Fibroblast of lung (primary cell): Measurements from ENCODE around the gene IP6K1.
"Not testable (repeated sequence)": the region's sequence is repeated elsewhere in the genome, so short reads cannot be mapped to it uniquely, and the experiment has no call there.

ENCODE experiments used
- CTCF ChIP-seq, 2 donors: IDR thresholded peaks in 1 of 2; conservative IDR thresholded peaks in 1 of 2; 1 replicate in 1 of 2; 2 replicates in 1 of 2; pipeline ENCODE4 v1.5.1; 2011 to 2012; ENCODE audit warnings: low read length in 2 of 2, control low read depth in 1 of 2, inconsistent platforms in 1 of 2, low read depth in 1 of 2, mild to moderate bottlenecking in 1 of 2
- EZH2 ChIP-seq: IDR thresholded peaks from 2 replicates; pipeline ENCODE4 v1.5.1; 2012; ENCODE audit warnings: low read length, control low read depth, mild to moderate bottlenecking; ENCODE audit errors: missing control alignments

- not testable (repeated sequence) for TF ChIP-seq CTCF (conservative IDR thresholded peaks at IDR 0.05 in 1 of 2, IDR thresholded peaks at IDR 0.05 in 1 of 2; ENCODE audit: low read depth in 1 of 2, low read length in 2 of 2); EZH2
Observed at GRCh38 chr3:49690856-49691255, 95.5 kb downstream of the IP6K1 start.
